Large intestine (tissue), 3 donors: Measurements from ENCODE around the gene KRTAP4-6. TPM values are rescaled to one million over a fixed set of nuclear protein-coding genes. Genes with fewer than 3 reads are reported as not detected.
"Not testable (repeated sequence)": the region's sequence is repeated elsewhere in the genome, so short reads cannot be mapped to it uniquely, and the experiment has no call there.

Source experiments
- DNase-seq, 2 donors: peaks; one replicate each; pipeline versions ENCODE4 v3.0.0 to v3.0.0-alpha.2; 2013
- H3K27ac ChIP-seq: one replicate; pipeline ENCODE4 v1.5.1; 2013; ENCODE audit warnings: low read length
- H3K27me3 ChIP-seq: 2 replicates; pipeline ENCODE4 v1.6.1; 2013; ENCODE audit warnings: low read length; ENCODE audit not compliant: control insufficient read depth, insufficient read depth
- H3K36me3 ChIP-seq: 2 replicates; pipeline ENCODE4 v1.6.1; 2013; ENCODE audit warnings: low read length; ENCODE audit not compliant: control insufficient read depth, insufficient read depth
- H3K4me1 ChIP-seq: one replicate; pipeline ENCODE4 v1.6.1; 2013; ENCODE audit warnings: low read length; ENCODE audit not compliant: control insufficient read depth, insufficient read depth
- H3K4me3 ChIP-seq: one replicate; pipeline ENCODE4 v1.5.1; 2013; ENCODE audit warnings: low read length
- H3K9me3 ChIP-seq: one replicate; pipeline ENCODE4 v1.6.1; 2013; ENCODE audit warnings: mild to moderate bottlenecking, low read depth, low read length, moderate library complexity; ENCODE audit not compliant: control insufficient read depth
- WGBS: methylation state at CpG from one replicate; pipeline ENCODE4 v1.1.5; 2013; ENCODE audit warnings: low lambda C conversion rate; ENCODE audit not compliant: insufficient coverage; 5-methylcytosine and 5-hydroxymethylcytosine counted together
- polyA plus RNA-seq: library from polyadenylated mRNA; unstranded; fragments of 120-200 nt; gene quantifications from one replicate; pipeline ENCODE4 v1.2.1, GENCODE V29; 2013

The KRTAP4-6 gene
- polyA plus RNA-seq, 1 donor: not detected

DNA sequence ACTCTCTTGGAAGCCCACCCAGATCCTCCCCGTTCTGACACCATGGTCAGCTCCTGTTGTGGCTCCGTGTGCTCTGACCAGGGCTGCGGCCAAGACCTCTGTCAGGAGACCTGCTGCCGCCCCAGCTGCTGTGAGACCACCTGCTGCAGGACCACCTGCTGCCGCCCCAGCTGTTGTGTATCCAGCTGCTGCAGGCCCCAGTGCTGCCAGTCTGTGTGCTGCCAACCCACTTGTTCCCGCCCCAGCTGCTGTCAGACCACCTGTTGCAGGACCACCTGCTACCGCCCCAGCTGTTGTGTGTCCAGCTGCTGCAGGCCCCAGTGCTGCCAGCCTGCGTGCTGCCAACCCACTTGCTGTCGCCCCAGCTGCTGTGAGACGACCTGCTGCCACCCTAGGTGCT lies 35.0 kb downstream of the KRTAP4-6 start, which contains the start of gene KRTAP4-9:
Gene KRTAP4-9 (plus strand): TSS at position 43 of the 400 bp plus-strand sequence. CDS start 0 bp downstream, at position 43.
- H3K4me1 ChIP-seq, H3K36me3 ChIP-seq, H3K27me3 ChIP-seq, H3K4me3 ChIP-seq, DNase-seq, H3K9me3 ChIP-seq, H3K27ac ChIP-seq: not testable (repeated sequence)
- WGBS: no CpG with 5 or more reads among the region's 10 CpGs

DNA sequence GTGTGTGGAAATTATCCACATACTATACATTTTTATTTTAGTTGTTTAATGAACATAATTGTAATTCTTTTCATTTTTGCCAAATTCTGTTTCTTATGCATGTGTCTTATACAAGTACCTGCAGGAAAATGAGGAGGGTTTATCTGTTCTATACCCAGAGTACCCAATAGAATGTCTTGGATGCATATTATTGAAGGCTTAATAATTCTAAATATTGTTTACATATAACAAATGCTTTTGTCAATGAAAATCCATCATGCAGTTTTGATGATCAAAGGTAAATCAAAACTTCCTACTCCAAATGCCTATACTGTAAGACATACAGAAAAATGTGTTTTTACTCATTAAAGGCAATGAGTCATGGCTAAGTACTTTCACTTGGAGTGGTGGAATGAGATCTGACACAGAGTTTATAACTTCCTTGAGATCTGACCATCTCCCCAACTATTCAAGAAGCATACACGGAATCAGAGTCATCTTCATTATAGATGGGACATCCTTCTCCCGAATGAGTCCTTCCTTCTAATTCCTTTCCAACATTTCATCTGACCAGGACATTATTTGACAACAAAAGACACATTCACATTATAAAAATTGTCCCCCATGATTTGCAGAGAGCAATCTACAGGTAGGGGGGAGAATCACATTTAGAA lies 35.8 kb downstream of the KRTAP4-6 start:
- not testable (repeated sequence) for DNase-seq, H3K9me3 ChIP-seq, H3K4me1 ChIP-seq, H3K4me3 ChIP-seq, H3K27me3 ChIP-seq, H3K27ac ChIP-seq, H3K36me3 ChIP-seq
- no CpG with 5 or more reads among the region's 2 CpGs for WGBS

DNA sequence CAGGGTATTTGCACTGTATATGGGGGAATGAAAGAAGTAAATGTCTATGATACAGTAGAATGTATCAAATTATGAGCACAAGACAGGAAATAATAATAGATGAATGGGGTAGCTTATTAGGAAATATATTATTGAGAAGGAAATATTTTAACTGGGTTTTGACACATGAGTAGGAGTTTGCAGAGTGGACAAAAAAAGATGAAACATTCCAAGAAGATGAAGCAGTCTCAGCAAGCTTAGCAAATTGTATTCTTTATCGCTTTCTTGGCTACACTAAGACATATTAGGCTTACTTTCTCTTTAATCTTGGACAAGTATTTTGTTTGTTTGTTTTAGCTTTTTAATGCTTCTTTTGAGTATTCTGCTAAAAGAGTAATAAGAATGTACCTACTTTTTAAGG lies 36.4 kb downstream of the KRTAP4-6 start:
- no CpG with 5 or more reads among the region's 1 CpG for WGBS
- no peaks in the 10 kb centered on the region for H3K4me1 ChIP-seq
- no peaks in the 10 kb centered on the region for H3K9me3 ChIP-seq
- H3K27me3 ChIP-seq: peaks cover 4% of the 10 kb centered on the region
- DNase-seq: no peak
- H3K36me3 ChIP-seq: no peaks in the 10 kb centered on the region
- H3K27ac ChIP-seq: no peak overlapping the region
- no peak overlapping the region for H3K4me3 ChIP-seq

DNA sequence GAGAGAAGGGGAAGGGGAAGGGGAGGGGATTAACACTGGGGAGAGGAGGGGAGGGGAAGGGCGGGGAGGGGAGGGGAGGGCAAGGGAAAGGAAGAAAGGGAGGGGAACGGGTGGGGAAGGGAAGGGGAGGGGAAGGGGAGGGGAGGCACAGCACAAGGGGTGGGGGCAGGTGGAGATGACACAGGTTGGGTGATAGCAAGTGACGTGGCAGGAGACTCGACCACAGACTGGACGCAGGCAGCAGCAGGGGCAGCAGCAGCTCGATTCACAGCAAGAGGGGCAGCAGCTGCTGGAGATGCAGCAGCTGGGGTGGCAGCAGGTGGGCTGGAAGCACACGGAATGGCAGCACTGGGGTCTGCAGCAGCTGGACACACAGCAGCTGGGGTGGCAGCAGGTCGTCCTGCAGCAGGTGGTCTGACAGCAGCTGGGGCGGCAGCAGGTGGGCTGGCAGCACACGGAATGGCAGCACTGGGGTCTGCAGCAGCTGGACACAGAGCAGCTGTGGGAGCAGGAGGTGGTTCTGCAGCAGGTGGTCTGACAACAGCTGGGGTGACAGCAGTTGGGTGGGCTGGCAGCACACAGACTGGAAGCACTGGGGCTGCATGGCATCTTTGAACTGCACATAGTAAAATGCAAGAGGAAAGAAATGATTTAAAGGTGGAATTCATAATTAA lies 38.6 kb downstream of the KRTAP4-6 start, which contains the start of gene KRTAP4-16:
Gene KRTAP4-16 (minus strand): TSS at position 624 of the 674 bp plus-strand sequence. CDS start 0 bp downstream, at position 624.
- no peaks in the 10 kb centered on the region for H3K27me3 ChIP-seq
- no peak within 1 kb of the TSS for H3K4me3 ChIP-seq
- no CpG with 5 or more reads among the region's 10 CpGs for WGBS
- H3K27ac ChIP-seq: no peak within 1 kb of the TSS
- H3K36me3 ChIP-seq: no peaks in the 10 kb centered on the region
- H3K4me1 ChIP-seq: no peaks in the 10 kb centered on the region
- no peaks in the 10 kb centered on the region for H3K9me3 ChIP-seq
- DNase-seq: no peak

DNA sequence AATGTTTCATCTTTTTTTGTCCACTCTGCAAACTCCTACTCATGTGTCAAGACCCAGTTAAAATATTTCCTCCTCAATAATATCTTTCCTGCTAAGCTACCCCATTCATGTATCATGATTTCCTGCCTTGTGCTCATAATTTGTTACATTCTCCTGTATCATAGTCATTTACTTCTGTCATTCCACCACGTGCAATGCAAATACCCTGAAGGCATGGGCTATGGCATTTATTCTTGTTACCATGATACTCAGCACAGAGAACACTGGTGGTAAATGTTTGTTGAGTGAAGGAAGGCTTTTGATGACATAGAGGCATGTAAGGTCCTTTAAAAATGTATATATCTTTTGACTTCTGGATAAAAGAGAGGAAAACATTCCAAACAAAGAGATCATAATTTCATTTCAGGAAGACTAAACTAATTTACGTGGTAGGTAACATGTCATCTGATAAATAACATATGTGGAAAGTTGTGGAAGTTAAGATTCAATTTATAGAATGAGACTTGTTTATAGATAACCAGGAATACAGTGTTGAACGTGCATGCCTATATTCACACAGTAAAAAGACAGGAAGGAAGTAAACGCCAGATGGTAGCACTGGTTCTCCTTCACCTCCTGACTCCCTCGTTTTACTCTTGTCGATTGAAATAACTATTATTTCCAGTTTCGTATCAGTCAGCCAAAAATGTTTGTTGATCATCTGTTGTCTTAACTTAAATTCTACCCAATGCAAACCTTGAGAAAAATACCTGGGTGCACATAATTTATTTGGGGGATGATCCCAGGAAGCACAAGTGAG lies 40.5 kb downstream of the KRTAP4-6 start:
- not testable (repeated sequence) for H3K4me1 ChIP-seq, H3K4me3 ChIP-seq, H3K27me3 ChIP-seq, H3K27ac ChIP-seq, H3K36me3 ChIP-seq, H3K9me3 ChIP-seq, DNase-seq
- WGBS: no CpG with 5 or more reads among the region's 7 CpGs

DNA sequence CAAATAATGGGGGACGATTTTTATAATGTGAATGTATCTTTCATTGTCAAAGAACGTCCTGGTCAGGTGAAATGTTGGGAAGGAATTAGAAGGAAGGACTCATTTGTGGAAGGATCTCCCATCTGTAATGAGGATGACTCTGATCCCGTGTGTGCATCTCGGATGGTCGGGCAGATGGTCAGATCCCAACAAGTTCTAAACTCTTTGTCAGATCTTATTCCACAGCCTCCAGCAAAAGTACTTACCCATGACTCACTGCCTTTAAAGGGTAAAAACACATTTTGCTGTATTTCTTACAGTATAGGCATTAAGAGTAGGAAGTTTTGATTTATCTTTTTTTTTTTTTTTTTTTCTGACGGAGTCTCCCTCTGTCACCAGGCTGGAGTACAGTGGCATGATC lies 41.9 kb downstream of the KRTAP4-6 start:
- H3K36me3 ChIP-seq: no peaks in the 10 kb centered on the region
- no peaks in the 10 kb centered on the region for H3K9me3 ChIP-seq
- no peak overlapping the region for H3K4me3 ChIP-seq
- no peak for DNase-seq
- H3K4me1 ChIP-seq: no peaks in the 10 kb centered on the region
- no peak overlapping the region for H3K27ac ChIP-seq
- no CpG with 5 or more reads among the region's 6 CpGs for WGBS
- H3K27me3 ChIP-seq: peaks cover 3% of the 10 kb centered on the region

DNA sequence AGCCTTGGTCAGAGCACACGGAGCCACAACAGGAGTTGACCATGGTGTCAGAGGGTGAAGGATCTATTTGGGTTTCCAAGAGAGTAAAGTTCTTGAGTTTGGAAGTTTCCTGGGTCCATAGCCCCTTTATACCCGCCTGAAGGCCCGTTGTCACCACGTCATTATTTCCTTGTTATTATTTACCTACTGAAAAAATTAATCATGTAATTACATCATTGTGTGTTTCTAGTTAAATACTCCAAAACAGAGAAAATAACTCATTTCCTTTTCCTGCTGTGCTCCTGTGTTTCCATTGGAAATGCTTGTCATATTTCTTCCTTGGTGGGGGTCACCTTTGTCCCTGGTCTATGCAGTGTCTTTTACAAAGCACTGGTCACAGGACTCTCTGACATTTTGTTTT lies 42.3 kb downstream of the KRTAP4-6 start, which contains the start of gene KRTAP4-8:
Gene KRTAP4-8 (minus strand): TSS at position 101 of the 400 bp plus-strand sequence. CDS start 58 bp downstream, at position 43.
- Histone ChIP-seq H3K9me3 (no peaks in the 10 kb centered on the region), H3K27me3 (peaks cover 3% of the 10 kb centered on the region), H3K4me3 (no peak within 1 kb of the TSS), H3K27ac (no peak within 1 kb of the TSS), H3K36me3 (no peaks in the 10 kb centered on the region), H3K4me1 (no peaks in the 10 kb centered on the region)
- no peak for DNase-seq
- no CpG with 5 or more reads among the region's 4 CpGs for WGBS

DNA sequence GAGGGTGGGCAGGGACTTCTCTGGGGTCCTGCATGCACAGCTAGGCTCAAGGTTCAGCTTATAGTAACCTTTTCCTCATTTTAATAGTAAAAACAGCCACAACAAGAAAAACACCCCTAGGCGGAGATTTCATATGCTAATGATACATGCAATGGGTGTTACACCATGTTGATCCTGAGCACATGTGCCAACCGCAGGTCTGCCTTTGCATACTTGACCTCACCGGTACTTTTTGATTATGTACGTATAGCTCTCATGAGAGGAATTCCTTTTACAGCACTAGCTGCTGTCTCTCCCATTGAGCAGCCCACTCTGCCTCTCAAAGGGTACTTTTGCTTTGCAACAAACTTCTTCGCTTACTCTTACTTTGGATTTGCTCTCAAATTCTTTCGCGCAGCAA lies 44.3 kb downstream of the KRTAP4-6 start:
- DNase-seq: no peak
- Histone ChIP-seq H3K9me3 (no peaks in the 10 kb centered on the region), H3K27me3 (peaks cover 3% of the 10 kb centered on the region), H3K4me1 (no peaks in the 10 kb centered on the region), H3K4me3 (no peak overlapping the region), H3K36me3 (no peaks in the 10 kb centered on the region), H3K27ac (no peak overlapping the region)
- no CpG with 5 or more reads among the region's 7 CpGs for WGBS
